Activated gamma-delta T cell treated with Interleukin-2 at 50 U/mL for 16 hours (primary cell): ENCODE measurements around the gene C11orf21.
"Not testable (repeated sequence)": the region's sequence is repeated elsewhere in the genome, so short reads cannot be mapped to it uniquely, and the experiment has no call there.

ENCODE experiments used
- DNase-seq: peaks from one replicate; pipeline ENCODE4 v3.0.0-alpha.2; 2020

The C11orf21 gene

GRCh38 chr11:2295971-2296912, 5.5 kb downstream of the C11orf21 start:
- DNase-seq, result no peak

GRCh38 chr11:2294926-2295290, 6.8 kb downstream of the C11orf21 start:
- DNase-seq, result no peak

- no peak for DNase-seq
Observed at GRCh38 chr11:2293984-2294925, 7.5 kb downstream of the C11orf21 start.

- no peak for DNase-seq
Observed at GRCh38 chr11:2293531-2293971, 8.2 kb downstream of the C11orf21 start.

GRCh38 chr11:2290351-2290841, 11.3 kb downstream of the C11orf21 start:
- DNase-seq, result no peak

GRCh38 chr11:2289859-2290258, 11.9 kb downstream of the C11orf21 start:
- no peak for DNase-seq

- no peak for DNase-seq
Observed at GRCh38 chr11:2289350-2289749, 12.4 kb downstream of the C11orf21 start.

- DNase-seq, result no peak
Observed at GRCh38 chr11:2287091-2287490, 14.6 kb downstream of the C11orf21 start.

- not testable (repeated sequence) for DNase-seq
Observed at GRCh38 chr11:2286350-2286749, 15.4 kb downstream of the C11orf21 start.

GRCh38 chr11:2280208-2280607, 21.5 kb downstream of the C11orf21 start:
- no peak for DNase-seq

GRCh38 chr11:2277933-2278523, 23.7 kb downstream of the C11orf21 start:
- DNase-seq, result no peak

GRCh38 chr11:2277008-2277346, 24.7 kb downstream of the C11orf21 start:
- no peak for DNase-seq

GRCh38 chr11:2276280-2277007, 25.3 kb downstream of the C11orf21 start:
- DNase-seq, result no peak

- DNase-seq, result no peak
Observed at GRCh38 chr11:2275334-2276279, 26.1 kb downstream of the C11orf21 start.

GRCh38 chr11:2273771-2274170, 27.9 kb downstream of the C11orf21 start:
- DNase-seq, result no peak

- no peak for DNase-seq
Observed at GRCh38 chr11:2273311-2273710, 28.4 kb downstream of the C11orf21 start.

GRCh38 chr11:2272946-2273280, 28.8 kb downstream of the C11orf21 start:
- DNase-seq, result no peak

- no peak for DNase-seq
Observed at GRCh38 chr11:2272228-2272945, 29.3 kb downstream of the C11orf21 start.

- no peak for DNase-seq
Observed at GRCh38 chr11:2271327-2272227, 30.1 kb downstream of the C11orf21 start.

GRCh38 chr11:2271077-2271326, 30.7 kb downstream of the C11orf21 start:
- peak; percentile 46 for DNase-seq
